NCI-H2107 (cell line): Measurements from ENCODE around the gene DENND2A.
"Not testable (repeated sequence)": the region's sequence is repeated elsewhere in the genome, so short reads cannot be mapped to it uniquely, and the experiment has no call there.

Experiments used
- DNase-seq: peaks from one replicate; lab custom pipeline; 2025; lab: John Stamatoyannopoulos, UW

The DENND2A gene, protein sequence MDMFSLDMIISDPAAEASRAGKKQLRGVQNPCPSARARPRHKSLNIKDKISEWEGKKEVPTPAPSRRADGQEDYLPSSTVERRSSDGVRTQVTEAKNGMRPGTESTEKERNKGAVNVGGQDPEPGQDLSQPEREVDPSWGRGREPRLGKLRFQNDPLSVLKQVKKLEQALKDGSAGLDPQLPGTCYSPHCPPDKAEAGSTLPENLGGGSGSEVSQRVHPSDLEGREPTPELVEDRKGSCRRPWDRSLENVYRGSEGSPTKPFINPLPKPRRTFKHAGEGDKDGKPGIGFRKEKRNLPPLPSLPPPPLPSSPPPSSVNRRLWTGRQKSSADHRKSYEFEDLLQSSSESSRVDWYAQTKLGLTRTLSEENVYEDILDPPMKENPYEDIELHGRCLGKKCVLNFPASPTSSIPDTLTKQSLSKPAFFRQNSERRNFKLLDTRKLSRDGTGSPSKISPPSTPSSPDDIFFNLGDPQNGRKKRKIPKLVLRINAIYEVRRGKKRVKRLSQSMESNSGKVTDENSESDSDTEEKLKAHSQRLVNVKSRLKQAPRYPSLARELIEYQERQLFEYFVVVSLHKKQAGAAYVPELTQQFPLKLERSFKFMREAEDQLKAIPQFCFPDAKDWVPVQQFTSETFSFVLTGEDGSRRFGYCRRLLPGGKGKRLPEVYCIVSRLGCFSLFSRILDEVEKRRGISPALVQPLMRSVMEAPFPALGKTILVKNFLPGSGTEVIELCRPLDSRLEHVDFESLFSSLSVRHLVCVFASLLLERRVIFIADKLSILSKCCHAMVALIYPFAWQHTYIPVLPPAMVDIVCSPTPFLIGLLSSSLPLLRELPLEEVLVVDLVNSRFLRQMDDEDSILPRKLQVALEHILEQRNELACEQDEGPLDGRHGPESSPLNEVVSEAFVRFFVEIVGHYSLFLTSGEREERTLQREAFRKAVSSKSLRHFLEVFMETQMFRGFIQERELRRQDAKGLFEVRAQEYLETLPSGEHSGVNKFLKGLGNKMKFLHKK

GRCh38 chr7:140640727-140641523 is at the start of gene DENND2A:
Gene DENND2A (minus strand): TSS chr7:140640813. CDS start chr7:140602397, 38,416 bp downstream.
- DNase-seq, result peak; percentile 35

DNA sequence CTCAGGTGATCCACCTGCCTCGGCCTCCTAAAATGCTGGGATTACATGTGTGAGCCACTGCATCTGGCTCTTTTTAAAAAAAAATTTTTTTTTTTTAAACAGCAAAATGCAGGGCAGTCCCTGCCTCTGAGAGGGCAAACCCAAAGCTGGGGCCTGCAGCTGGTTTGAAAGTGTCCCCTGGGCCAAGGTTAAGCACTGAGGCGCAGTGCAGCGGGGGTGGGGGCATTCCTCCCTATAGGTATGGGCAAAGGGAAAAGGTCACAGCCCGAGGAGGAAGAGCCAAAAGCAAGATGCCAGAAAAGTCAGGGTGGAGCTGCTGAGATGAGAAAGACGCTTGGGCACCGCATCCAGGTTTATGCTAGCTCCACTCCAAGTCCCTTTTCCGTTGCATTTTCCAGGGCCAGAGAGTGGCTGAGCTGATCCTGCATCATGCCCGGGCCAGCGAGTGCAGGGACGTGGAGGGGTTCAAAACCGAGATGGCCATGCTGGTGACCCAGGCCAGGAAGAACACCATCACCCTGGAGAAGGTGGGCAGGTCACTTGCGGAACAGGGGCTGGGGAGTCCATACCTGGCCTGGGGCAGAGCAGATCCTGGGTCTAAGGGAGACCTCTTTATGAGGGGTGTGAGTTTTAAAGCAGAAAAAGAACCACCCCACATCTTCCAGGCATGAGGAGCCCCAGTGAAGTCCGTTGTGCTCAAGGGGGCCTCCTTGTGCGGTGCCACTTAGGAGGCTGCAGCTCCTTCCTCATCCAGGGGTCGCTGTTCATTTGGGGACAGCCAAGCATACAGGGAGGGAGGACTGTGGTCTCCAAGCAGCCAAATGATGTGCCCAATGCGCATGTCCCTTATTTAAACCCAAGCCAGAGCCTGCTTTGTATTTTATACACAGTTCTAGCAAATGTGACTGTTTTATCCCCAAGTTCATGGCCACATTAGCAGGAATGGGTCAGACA is 48.9 kb upstream of the DENND2A start:
- no peak for DNase-seq

DNA sequence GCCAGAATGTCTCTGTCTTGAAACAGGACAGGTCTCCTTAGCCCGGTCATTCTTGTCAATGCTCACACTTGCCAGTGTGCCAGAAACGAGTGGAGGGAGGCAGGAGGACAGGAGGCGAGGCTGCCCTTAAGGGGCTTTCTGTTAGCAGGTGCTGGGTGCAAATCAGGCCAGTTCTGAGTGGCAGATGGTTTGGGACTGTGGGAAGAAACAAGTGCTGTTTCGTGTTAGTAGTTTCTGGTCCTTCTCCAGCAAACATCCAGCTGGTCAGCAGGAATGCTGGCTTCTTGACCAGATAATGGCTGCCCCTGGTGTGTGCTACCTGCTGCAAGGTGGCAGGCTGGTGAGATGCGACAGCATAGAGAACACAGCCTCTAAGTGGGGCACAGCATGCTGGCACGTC is 47.7 kb upstream of the DENND2A start:
- no peak for DNase-seq

DNA sequence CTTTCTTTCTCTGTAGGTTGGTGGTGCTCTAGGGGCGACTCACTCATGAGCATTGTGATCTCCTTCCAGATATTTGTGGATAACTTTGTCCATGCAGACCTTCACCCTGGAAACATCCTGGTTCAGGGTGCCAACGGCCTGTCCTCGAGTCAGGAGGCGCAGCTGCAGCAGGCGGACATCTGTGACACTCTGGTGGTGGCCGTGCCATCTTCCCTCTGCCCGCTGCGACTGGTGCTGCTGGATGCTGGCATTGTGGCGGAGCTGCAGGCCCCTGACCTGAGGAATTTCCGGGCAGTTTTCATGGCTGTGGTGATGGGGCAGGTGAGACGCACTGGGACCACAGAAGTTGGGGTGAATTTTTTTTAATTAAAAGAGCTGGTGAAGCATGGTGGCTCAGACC is 46.3 kb upstream of the DENND2A start:
- DNase-seq, result no peak

DNA sequence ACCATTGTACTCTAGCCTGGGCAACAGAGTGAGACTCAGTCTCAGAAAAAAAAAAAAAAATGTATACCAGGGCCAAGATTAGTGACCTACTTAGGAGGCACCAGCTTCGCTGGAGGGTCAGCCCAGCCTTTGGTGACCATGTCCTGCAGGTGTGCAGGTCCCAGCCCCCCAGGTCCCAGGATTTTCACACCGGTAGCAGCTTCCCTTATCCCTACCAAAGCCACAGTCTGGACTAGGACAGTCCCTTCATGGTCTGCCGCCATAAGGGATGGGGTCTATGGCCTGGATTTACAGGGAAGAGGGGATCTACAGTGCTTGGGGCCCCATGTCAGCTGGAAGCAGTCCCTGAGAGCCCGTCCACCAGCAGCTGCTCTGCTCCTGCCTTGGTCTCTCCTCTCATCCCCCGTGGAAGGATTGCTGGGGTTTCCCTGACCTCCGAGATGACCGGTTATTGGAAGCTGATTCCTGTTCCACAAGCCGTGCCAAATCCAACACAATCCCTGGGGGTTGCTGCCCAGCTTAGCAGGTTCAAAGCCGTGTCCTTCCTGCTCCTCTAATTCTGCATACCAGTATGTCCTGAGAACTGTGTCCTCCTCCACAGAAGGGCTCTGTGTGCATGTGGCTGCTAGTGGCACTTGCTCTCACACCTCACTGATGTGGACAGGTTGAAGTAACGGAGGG is 44.9 kb upstream of the DENND2A start:
- DNase-seq, result no peak

GRCh38 chr7:140684066-140684950 is 43.7 kb upstream of the DENND2A start:
- no peak for DNase-seq

GRCh38 chr7:140683657-140684056 is 43.0 kb upstream of the DENND2A start:
- no peak for DNase-seq

DNA sequence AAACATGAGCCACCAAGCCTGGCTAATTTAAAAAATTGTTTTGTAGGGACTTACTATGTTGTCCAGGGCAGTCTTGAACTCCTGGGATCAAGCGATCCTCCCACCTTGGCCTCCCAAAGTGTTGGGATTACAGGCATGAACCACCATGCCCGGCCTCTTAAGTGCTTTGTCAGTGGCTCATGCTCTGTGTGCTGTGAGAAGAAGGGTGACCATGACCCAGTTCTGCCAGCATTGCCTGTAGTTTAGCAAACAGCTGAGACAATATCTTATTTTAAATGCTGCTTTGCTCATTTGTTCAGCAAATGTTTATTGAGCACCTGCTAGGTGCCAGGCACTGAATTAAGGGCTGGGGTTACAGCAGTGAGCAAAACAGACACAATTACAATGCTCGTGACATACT is 41.2 kb upstream of the DENND2A start:
- DNase-seq, result no peak

DNA sequence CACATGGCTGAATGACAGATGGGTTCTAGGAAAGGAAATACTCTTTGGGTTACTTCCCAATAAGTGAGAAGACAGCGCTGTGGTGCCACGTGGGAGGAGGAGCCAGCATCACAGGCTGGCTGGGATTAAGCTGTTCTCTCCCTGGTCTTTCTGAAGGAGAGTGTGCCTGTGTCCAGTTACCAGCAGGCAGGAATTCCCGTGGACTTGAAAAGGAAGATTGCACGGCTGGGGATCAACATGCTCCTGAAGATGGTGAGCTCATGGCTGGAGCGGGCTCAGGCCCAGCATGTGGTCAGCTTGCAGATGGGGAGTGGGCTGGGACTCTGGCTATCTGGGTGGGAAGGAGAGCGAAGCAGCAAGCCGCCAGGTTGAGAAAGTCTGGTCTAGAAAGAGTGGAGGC is 40.3 kb upstream of the DENND2A start:
- DNase-seq, result no peak

DNA sequence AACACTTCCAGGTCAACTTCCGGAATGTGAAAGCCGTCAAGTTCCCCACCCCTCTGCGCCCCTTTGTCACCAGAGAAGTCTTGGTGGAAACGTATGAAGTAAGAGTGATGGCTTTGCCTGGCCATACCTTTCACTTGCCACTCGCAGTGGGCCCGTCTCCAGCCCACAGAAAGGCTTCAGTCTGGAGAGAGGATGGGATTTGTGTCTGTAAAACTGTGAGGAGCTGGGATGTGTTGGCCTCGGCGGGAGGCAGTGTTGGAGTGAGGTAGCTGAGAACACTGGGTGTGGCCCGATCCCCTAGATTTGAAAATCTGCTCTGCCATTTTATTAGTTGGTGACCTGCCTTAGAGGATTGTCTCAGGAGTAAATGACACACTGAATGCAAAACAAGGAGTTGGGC is 38.6 kb upstream of the DENND2A start:
- no peak for DNase-seq

- DNase-seq, result no peak
These were observed 38.2 kb upstream of the DENND2A start for GRCh38 chr7:140678816-140679130.

GRCh38 chr7:140678081-140678815 is 37.6 kb upstream of the DENND2A start:
- no peak for DNase-seq

GRCh38 chr7:140677496-140677895 is 36.9 kb upstream of the DENND2A start:
- DNase-seq, result no peak

GRCh38 chr7:140676956-140677355 is 36.3 kb upstream of the DENND2A start:
- not testable (repeated sequence) for DNase-seq

DNA sequence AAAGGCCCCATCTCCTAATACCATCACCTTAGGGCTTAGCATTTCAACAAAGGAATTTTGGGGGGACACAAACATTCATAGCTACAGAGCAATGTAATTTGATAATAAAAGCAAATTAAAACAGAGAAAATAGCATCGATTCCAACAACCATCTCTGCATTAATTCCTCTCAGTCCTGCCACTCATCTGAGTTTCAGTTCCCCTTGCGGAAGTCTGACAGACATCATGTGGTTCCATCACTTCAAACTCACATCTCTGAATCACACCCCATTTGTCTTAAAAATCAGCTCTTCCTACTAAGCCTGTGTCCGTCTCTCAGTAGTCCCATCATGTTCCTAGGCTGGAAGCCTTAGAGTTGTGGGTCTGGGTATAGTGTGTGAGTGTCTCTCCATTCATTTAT is 35.7 kb upstream of the DENND2A start:
- DNase-seq, result no peak

DNA sequence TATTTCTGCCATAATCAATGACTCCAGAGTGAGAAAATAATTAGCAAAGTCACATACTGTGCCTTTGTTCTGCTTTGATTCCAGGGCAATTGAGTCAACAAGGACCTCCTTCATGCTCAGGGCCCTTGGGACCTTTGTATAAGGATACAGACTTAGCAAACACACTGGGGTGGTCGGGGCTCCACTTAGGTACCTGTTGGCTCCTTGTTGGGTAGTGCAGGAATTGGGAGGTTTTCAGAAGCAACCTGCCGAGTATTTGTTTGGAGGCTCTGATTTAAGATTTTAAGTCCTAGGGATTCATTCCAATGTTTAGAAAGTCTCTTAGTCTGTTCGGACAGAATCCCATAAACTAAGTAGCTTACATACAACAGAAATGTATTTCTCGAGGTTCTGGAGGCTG is 35.1 kb upstream of the DENND2A start:
- no peak for DNase-seq

- no peak for DNase-seq
These were observed 34.5 kb upstream of the DENND2A start for GRCh38 chr7:140674899-140675701.

DNA sequence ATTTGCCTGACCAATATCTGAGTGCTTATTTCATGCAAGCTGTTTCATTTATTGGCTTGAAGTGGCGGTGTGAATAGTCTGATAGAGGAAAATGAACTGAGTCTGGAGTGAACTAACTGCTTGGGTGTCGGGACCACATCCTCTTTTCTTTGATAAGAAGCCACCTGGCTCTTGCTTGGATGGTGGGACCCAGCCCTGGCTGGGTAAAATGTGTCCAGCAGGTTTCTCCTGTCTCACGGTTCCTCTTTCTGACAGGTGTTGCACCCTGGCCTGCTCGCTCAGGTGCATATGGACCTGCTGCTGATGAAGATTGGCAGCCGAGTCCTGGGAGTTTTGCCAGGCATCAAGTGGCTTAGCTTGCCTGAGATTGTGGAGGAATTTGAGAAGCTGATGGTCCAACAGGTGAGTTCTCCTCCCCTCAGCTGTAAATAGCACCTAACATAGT is 33.8 kb upstream of the DENND2A start:
- DNase-seq, result peak; percentile 58
